ENCODE results near the gene SPP2. TPM values are rescaled to one million over a fixed set of nuclear protein-coding genes. Genes with fewer than 3 reads are reported as not detected.
A peak's percentile ranks its signal among the peaks of the same experiment; 100 is the strongest.

The SPP2 gene
- total and polyA plus RNA-seq, 9 donors, result 0.35 TPM; not detected in 8

DNA sequence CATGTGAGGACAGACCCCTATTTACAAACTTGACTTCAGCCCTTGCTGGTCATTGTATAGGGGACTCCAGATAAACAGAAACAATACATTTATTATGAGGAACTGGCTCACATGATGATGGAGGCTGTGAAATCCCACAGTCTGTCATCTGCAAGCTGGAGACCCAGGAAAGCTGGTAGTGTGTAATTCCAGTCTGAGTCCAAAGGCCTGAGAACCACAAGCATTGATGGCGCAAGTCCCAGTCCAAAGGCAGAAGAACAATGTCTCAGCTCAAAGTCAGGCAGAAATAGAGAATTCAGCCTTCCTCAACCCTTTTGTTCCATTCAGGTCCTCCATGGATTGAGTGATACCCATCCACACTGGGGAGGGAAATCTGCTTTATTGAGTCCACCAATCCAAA is 28.1 kb upstream of the SPP2 start:
- Histone ChIP-seq H3K4me3 (ENCODE audit: low read length) (no peak overlapping the region), H3K27ac (ENCODE audit: low read length) (no peak overlapping the region), H3K27me3 (ENCODE audit: control insufficient read depth, insufficient read depth, low read length) (no peaks in the 10 kb centered on the region), H3K36me3 (ENCODE audit: control insufficient read depth, insufficient read depth, low read length) (no peaks in the 10 kb centered on the region), H3K9me3 (replicated peaks; ENCODE audit: control insufficient read depth, low read depth, low read length) (no peaks in the 10 kb centered on the region), H3K4me1 (ENCODE audit: control insufficient read depth, insufficient read depth, low read length) (no peaks in the 10 kb centered on the region)
- no peak for DNase-seq
- no CpG with 5 or more reads among the region's 1 CpG for WGBS (ENCODE audit: insufficient coverage)

- 91% methylated on average over 24 of the region's 29 CpGs for WGBS (ENCODE audit: insufficient coverage)
- no peaks in the 10 kb centered on the region for H3K27me3 ChIP-seq (ENCODE audit: control insufficient read depth, insufficient read depth, low read length)
- no peaks in the 10 kb centered on the region for H3K36me3 ChIP-seq (ENCODE audit: control insufficient read depth, insufficient read depth, low read length)
- no peak for DNase-seq
- H3K4me3 ChIP-seq (ENCODE audit: low read length), result no peak overlapping the region
- no peaks in the 10 kb centered on the region for H3K4me1 ChIP-seq (ENCODE audit: control insufficient read depth, insufficient read depth, low read length)
- H3K9me3 ChIP-seq (replicated peaks; ENCODE audit: control insufficient read depth, low read depth, low read length), result no peaks in the 10 kb centered on the region
- H3K27ac ChIP-seq (ENCODE audit: low read length), result no peak overlapping the region
Measured at GRCh38 chr2:234024304-234024703, 26.2 kb upstream of the SPP2 start.

- H3K4me1 ChIP-seq (ENCODE audit: control insufficient read depth, insufficient read depth, low read length), result no peaks in the 10 kb centered on the region
- H3K4me3 ChIP-seq (ENCODE audit: low read length), result peak overlapping the region; percentile 13
- no peaks in the 10 kb centered on the region for H3K9me3 ChIP-seq (replicated peaks; ENCODE audit: control insufficient read depth, low read depth, low read length)
- no peak overlapping the region for H3K27ac ChIP-seq (ENCODE audit: low read length)
- no peaks in the 10 kb centered on the region for H3K36me3 ChIP-seq (ENCODE audit: control insufficient read depth, insufficient read depth, low read length)
- peak; percentile 20 for DNase-seq
- H3K27me3 ChIP-seq (ENCODE audit: control insufficient read depth, insufficient read depth, low read length), result no peaks in the 10 kb centered on the region
- WGBS (ENCODE audit: insufficient coverage), result 14% methylated on average over 2 of the region's 10 CpGs
Measured at GRCh38 chr2:234025466-234025865, 25.0 kb upstream of the SPP2 start.

DNA sequence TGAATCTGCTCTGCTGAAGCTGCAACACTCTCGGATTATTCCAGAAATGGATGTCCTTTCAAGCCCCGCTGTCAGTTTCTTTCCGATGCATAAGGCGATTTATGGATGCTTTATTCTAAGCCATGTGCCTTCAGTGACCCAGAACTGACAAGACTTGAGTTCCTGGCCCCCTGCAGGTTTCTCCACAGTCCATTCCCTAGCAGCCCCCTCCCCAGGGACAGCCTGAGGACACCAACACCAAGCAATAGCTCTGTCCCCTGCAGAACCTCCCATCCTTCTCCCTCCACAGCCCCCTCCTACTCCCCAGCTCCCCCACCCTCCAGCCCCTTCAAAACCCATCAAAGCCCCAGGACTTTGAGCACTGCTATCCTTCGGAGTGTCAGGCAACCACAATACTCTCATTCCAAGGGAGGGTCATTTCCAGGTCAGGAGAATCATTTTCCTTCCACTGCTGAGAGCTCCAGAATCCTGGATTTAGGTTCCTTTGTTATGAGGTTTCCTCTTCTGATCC is 24.6 kb upstream of the SPP2 start:
- H3K4me1 ChIP-seq (ENCODE audit: control insufficient read depth, insufficient read depth, low read length), result no peaks in the 10 kb centered on the region
- no peaks in the 10 kb centered on the region for H3K36me3 ChIP-seq (ENCODE audit: control insufficient read depth, insufficient read depth, low read length)
- WGBS (ENCODE audit: insufficient coverage), result 41% methylated on average over 4 of the region's 5 CpGs
- H3K4me3 ChIP-seq (ENCODE audit: low read length), result peak overlapping the region; percentile 13
- peak; percentile 63 for DNase-seq
- no peaks in the 10 kb centered on the region for H3K9me3 ChIP-seq (replicated peaks; ENCODE audit: control insufficient read depth, low read depth, low read length)
- no peak overlapping the region for H3K27ac ChIP-seq (ENCODE audit: low read length)
- no peaks in the 10 kb centered on the region for H3K27me3 ChIP-seq (ENCODE audit: control insufficient read depth, insufficient read depth, low read length)

- H3K4me1 ChIP-seq (ENCODE audit: control insufficient read depth, insufficient read depth, low read length), result no peaks in the 10 kb centered on the region
- no peak overlapping the region for H3K27ac ChIP-seq (ENCODE audit: low read length)
- 75% methylated on average over 3 of the region's 10 CpGs for WGBS (ENCODE audit: insufficient coverage)
- H3K27me3 ChIP-seq (ENCODE audit: control insufficient read depth, insufficient read depth, low read length), result no peaks in the 10 kb centered on the region
- H3K36me3 ChIP-seq (ENCODE audit: control insufficient read depth, insufficient read depth, low read length), result no peaks in the 10 kb centered on the region
- no peak for DNase-seq
- H3K9me3 ChIP-seq (replicated peaks; ENCODE audit: control insufficient read depth, low read depth, low read length), result no peaks in the 10 kb centered on the region
- no peak overlapping the region for H3K4me3 ChIP-seq (ENCODE audit: low read length)
Measured at GRCh38 chr2:234026693-234027254, 23.7 kb upstream of the SPP2 start.

GRCh38 chr2:234027641-234028040 is 22.9 kb upstream of the SPP2 start:
- WGBS (ENCODE audit: insufficient coverage), result no CpG with 5 or more reads among the region's 1 CpG
- Histone ChIP-seq H3K27ac (ENCODE audit: low read length) (no peak overlapping the region), H3K27me3 (ENCODE audit: control insufficient read depth, insufficient read depth, low read length) (no peaks in the 10 kb centered on the region), H3K4me3 (ENCODE audit: low read length) (no peak overlapping the region), H3K9me3 (replicated peaks; ENCODE audit: control insufficient read depth, low read depth, low read length) (no peaks in the 10 kb centered on the region), H3K36me3 (ENCODE audit: control insufficient read depth, insufficient read depth, low read length) (no peaks in the 10 kb centered on the region), H3K4me1 (ENCODE audit: control insufficient read depth, insufficient read depth, low read length) (no peaks in the 10 kb centered on the region)
- no peak for DNase-seq

DNA sequence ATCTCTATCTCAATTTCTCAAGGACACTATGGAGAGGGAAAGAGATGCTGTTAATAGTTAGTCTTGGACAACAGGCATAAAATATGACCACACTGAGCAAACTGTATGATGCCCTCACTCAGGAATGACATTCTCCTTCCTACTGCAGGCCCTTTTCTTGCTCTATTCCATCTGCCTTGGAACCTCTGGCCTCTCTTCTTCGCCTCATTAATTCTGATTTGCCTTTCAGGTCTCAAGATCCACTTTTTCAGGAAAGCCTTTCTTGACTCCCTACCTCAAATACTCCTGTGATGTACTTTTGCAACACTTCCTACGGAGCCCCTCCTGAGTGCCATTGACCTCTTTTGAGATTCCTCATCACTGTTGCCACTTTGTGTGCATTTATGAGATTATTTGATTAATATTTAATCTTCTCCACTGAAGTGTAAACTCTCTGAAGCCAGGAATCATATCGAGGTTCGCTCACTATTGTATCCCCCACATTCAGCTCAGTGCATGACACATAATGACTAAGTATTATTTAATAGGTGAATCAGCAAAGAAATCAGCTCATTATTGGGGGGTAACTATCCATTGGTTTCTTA is 21.3 kb upstream of the SPP2 start:
- WGBS (ENCODE audit: insufficient coverage), result 92% methylated on average over 1 of the region's 4 CpGs
- no peaks in the 10 kb centered on the region for H3K4me1 ChIP-seq (ENCODE audit: control insufficient read depth, insufficient read depth, low read length)
- no peak overlapping the region for H3K4me3 ChIP-seq (ENCODE audit: low read length)
- H3K27ac ChIP-seq (ENCODE audit: low read length), result no peak overlapping the region
- no peaks in the 10 kb centered on the region for H3K27me3 ChIP-seq (ENCODE audit: control insufficient read depth, insufficient read depth, low read length)
- no peaks in the 10 kb centered on the region for H3K36me3 ChIP-seq (ENCODE audit: control insufficient read depth, insufficient read depth, low read length)
- peaks cover 2% of the 10 kb centered on the region for H3K9me3 ChIP-seq (replicated peaks; ENCODE audit: control insufficient read depth, low read depth, low read length)
- no peak for DNase-seq

DNA sequence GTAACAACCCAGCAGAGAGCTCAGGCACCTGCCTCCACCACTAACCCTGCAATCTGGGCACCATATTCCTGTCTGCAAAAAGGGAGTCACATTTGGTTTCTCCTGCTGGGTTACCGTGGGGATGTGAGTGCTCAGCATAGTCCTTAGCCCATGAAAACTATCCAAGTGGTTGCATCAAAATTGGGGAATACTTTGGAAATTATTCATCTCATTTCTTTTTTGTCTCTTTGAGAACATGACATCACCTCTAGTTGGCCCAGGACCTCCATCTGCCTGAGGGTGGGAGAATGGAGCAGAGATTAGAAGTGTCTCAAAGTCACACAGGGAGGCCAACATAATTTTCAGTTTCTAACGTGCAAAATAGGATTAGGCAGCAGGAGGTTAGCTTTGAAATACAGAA is 19.3 kb upstream of the SPP2 start:
- no peak overlapping the region for H3K27ac ChIP-seq (ENCODE audit: low read length)
- no CpG with 5 or more reads among the region's 2 CpGs for WGBS (ENCODE audit: insufficient coverage)
- no peaks in the 10 kb centered on the region for H3K27me3 ChIP-seq (ENCODE audit: control insufficient read depth, insufficient read depth, low read length)

DNA sequence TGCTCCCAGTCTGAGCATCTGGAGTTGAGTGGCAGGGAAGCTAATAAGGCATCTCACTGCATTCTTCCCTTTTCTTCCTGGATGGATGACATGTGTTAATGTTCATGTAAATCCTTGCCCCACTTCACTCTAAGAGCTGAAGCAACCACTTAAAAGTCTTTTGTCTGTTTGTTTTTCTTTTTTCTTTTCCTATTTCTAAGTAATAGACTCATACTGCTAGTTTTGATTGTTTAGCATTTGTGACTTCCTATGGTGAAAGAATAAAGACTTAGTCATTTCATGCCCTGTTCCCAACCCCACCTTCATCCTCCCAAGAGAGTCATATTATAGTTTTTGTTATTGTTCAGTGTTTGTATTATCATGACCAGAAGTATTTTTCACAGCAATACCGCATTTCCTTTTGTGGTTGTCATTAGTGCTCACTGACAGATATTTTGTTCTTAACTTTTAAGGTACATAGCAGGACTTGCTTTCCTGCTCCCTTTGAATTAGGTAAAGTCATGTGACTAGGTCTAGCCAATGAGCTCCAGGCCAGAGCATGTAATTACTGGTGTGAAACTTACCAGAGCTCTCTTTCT is 18.1 kb upstream of the SPP2 start:
- H3K36me3 ChIP-seq (ENCODE audit: control insufficient read depth, insufficient read depth, low read length), result no peaks in the 10 kb centered on the region
- no CpG with 5 or more reads among the region's 1 CpG for WGBS (ENCODE audit: insufficient coverage)
- H3K9me3 ChIP-seq (replicated peaks; ENCODE audit: control insufficient read depth, low read depth, low read length), result peaks cover 14% of the 10 kb centered on the region
- H3K4me3 ChIP-seq (ENCODE audit: low read length), result no peak overlapping the region
- no peaks in the 10 kb centered on the region for H3K27me3 ChIP-seq (ENCODE audit: control insufficient read depth, insufficient read depth, low read length)
- H3K27ac ChIP-seq (ENCODE audit: low read length), result no peak overlapping the region
- DNase-seq, result no peak
- no peaks in the 10 kb centered on the region for H3K4me1 ChIP-seq (ENCODE audit: control insufficient read depth, insufficient read depth, low read length)

More for the DNA sequence above, 19.3 kb upstream of the SPP2 start:
- Histone ChIP-seq H3K36me3 (ENCODE audit: control insufficient read depth, insufficient read depth, low read length) (no peaks in the 10 kb centered on the region), H3K4me1 (ENCODE audit: control insufficient read depth, insufficient read depth, low read length) (no peaks in the 10 kb centered on the region), H3K9me3 (replicated peaks; ENCODE audit: control insufficient read depth, low read depth, low read length) (peaks cover 11% of the 10 kb centered on the region), H3K4me3 (ENCODE audit: low read length) (no peak overlapping the region)
- DNase-seq, result no peak

- H3K4me1 ChIP-seq (ENCODE audit: control insufficient read depth, insufficient read depth, low read length), result no peaks in the 10 kb centered on the region
- peaks cover 14% of the 10 kb centered on the region for H3K9me3 ChIP-seq (replicated peaks; ENCODE audit: control insufficient read depth, low read depth, low read length)
- H3K36me3 ChIP-seq (ENCODE audit: control insufficient read depth, insufficient read depth, low read length), result no peaks in the 10 kb centered on the region
- WGBS (ENCODE audit: insufficient coverage), result no CpG with 5 or more reads among the region's 3 CpGs
- no peak for DNase-seq
- H3K27ac ChIP-seq (ENCODE audit: low read length), result no peak overlapping the region
- no peaks in the 10 kb centered on the region for H3K27me3 ChIP-seq (ENCODE audit: control insufficient read depth, insufficient read depth, low read length)
- H3K4me3 ChIP-seq (ENCODE audit: low read length), result no peak overlapping the region
Measured at GRCh38 chr2:234033174-234033573, 17.3 kb upstream of the SPP2 start.
